SW 1271 (cell line): ENCODE measurements around the gene PSORS1C1.

Source experiments
- DNase-seq, 2 experiments: peaks; one replicate each; lab custom pipeline; 2025; lab: John Stamatoyannopoulos, UW

Gene PSORS1C1

GRCh38 chr6:31096215-31096614, 18.4 kb upstream of the PSORS1C1 start:
- DNase-seq, result no peak

GRCh38 chr6:31096656-31097055, 17.9 kb upstream of the PSORS1C1 start:
- no peak for DNase-seq

GRCh38 chr6:31098449-31098938, 16.1 kb upstream of the PSORS1C1 start:
- DNase-seq, result no peak

GRCh38 chr6:31103136-31103535, 11.5 kb upstream of the PSORS1C1 start:
- DNase-seq, result no peak

GRCh38 chr6:31107052-31107451, 7.5 kb upstream of the PSORS1C1 start:
- no peak for DNase-seq

- no peak for DNase-seq
Measured at GRCh38 chr6:31110825-31111582, 3.6 kb upstream of the PSORS1C1 start.

GRCh38 chr6:31111712-31112111, 2.9 kb upstream of the PSORS1C1 start:
- DNase-seq, result no peak

- no peak for DNase-seq
Measured at GRCh38 chr6:31112478-31112877, 2.1 kb upstream of the PSORS1C1 start, which contains the start of gene C6orf15. Gene C6orf15, minus strand, starts transcription at chr6:31112575. Its CDS starts 20 bp downstream, at chr6:31112555.

- no peak for DNase-seq
Measured at GRCh38 chr6:31113861-31114540, 599 bp upstream of the PSORS1C1 start.

GRCh38 chr6:31114970-31115849, 610 bp downstream of the PSORS1C1 start:
- DNase-seq, result peak in 1 of 2 experiments; percentile 59

GRCh38 chr6:31115941-31116560, 1.5 kb downstream of the PSORS1C1 start:
- DNase-seq, result no peak

GRCh38 chr6:31116661-31117385, 2.2 kb downstream of the PSORS1C1 start:
- no peak for DNase-seq

- no peak for DNase-seq
Measured at GRCh38 chr6:31118178-31118577, 3.6 kb downstream of the PSORS1C1 start.

GRCh38 chr6:31120151-31120915, 5.7 kb downstream of the PSORS1C1 start, which contains the start of gene CDSN:
Gene CDSN, minus strand, starts transcription at chr6:31120446. Its CDS starts 27 bp downstream, at chr6:31120419.
- DNase-seq, result no peak

- no peak for DNase-seq
Measured at GRCh38 chr6:31121131-31121790, 6.7 kb downstream of the PSORS1C1 start.

- peak; percentile 61 to 85 for DNase-seq
Measured at GRCh38 chr6:31122791-31123706, 8.4 kb downstream of the PSORS1C1 start.

GRCh38 chr6:31125162-31125561, 10.6 kb downstream of the PSORS1C1 start:
- no peak for DNase-seq

GRCh38 chr6:31125586-31126363, 11.2 kb downstream of the PSORS1C1 start:
- DNase-seq, result no peak
